NCI-H446 (cell line): ENCODE measurements around the gene C5orf63.
"Not testable (repeated sequence)": the region's sequence is repeated elsewhere in the genome, so short reads cannot be mapped to it uniquely, and the experiment has no call there.

ENCODE experiments used
- DNase-seq, 2 experiments: peaks; one replicate each; lab custom pipeline; 2025; lab: John Stamatoyannopoulos, UW

C5orf63 gene

GRCh38 chr5:127006744-127007143 is 66.6 kb downstream of the C5orf63 start:
- no peak for DNase-seq

GRCh38 chr5:127005282-127005681 is 68.0 kb downstream of the C5orf63 start:
- DNase-seq, result not testable (repeated sequence)

GRCh38 chr5:127004721-127005120 is 68.6 kb downstream of the C5orf63 start:
- DNase-seq, result no peak

GRCh38 chr5:127003798-127004495 is 69.4 kb downstream of the C5orf63 start:
- DNase-seq, result no peak

DNA sequence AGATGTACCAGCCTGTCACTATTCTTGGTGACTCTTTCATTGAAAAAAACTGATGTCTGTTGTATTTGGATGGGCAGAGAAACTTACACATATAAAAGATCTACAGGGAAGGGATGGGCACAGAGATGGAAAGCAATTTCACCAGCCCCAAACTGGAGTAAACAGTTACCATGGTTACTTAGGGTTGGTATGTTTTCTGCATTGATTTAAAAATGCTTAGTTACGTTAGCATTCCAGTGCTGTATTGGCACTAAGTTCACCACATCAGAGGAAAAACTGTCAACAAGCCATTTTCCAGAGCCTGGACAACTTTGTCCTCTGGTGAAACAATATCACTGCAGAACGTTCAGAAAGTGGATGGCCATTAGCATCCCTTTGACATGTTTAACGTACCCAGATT is 70.9 kb downstream of the C5orf63 start:
- no peak for DNase-seq

DNA sequence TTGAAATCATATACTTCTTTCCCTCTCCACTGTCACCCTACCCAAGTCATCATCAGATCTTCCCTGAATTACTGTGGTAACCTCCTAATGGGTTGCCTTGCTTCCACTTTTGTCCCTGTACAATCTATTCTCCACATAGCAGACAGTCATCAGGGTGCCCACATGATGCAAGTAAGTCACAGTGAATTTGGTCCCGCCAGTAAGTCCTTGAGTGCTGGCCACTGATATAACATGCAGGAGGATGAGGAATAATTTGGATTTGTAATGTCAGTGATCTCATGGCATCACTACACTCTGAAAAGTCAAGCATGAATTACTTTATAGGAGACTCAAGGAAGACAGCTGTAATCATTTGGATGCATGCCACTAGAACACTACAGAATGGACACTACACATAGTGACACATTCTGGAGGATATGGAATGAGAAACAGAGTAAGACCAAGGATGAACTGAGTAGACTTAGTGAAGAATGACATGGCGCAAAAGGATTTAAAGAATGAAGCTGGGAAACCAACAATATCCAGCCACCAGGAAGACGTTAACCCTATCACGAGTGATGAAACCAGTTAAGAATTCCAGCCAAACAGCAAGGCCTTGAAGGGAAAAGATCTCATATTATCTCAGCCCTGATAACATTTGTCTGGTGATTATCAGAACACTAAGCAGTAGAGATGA is 71.5 kb downstream of the C5orf63 start:
- no peak for DNase-seq
